B cell (primary cell): Measurements from ENCODE around the gene SETD1A. TPM values are rescaled to one million over a fixed set of nuclear protein-coding genes. Genes with fewer than 3 reads are reported as not detected.

ENCODE experiments used
- ATAC-seq: fragments of 200-7000 bp; cut with Tn5 transposase; one replicate; pipeline ENCODE4 v1.10.0; 2021; ENCODE audit warnings: low read depth, mild to moderate bottlenecking, moderate number of reproducible peaks, moderate library complexity
- CTCF ChIA-PET: fragments of 350-600 bp; sonication (Branson Sonifier 250); formaldehyde crosslinking; loops from one replicate; lab custom pipeline; 2021; ENCODE audit warnings: antibody characterized with exemption, inconsistent platforms; lab: Charles Lee
- POLR2A ChIA-PET: fragments of 350-600 bp; sonication (Branson Sonifier 250); formaldehyde crosslinking; loops from one replicate; lab custom pipeline; 2021; ENCODE audit warnings: antibody characterized with exemption; lab: Charles Lee
- DNase-seq: peaks from one replicate; pipeline ENCODE4 v3.0.0; 2013
- H2AFZ ChIP-seq: 2 replicates; pipeline ENCODE4 v1.6.1; 2012; ENCODE audit warnings: mild to moderate bottlenecking, low read depth, low read length; ENCODE audit not compliant: insufficient read depth, poor library complexity, severe bottlenecking
- H3K27ac ChIP-seq, 2 donors: 1 replicate in 1 of 2; 2 replicates in 1 of 2; pipeline ENCODE4 v1.5.1; 2012 to 2013; ENCODE audit warnings: low read length in 2 of 2, mild to moderate bottlenecking in 2 of 2, moderate library complexity in 1 of 2
- H3K27me3 ChIP-seq, 4 experiments: fragments of 200-600 bp in 1 of 4; sonication (generic) in 1 of 4; replicated peaks in 1 of 4; 1 replicate in 2 of 4; 2 replicates in 2 of 4; pipeline versions ENCODE4 v1.6.1 to v1.7.0; 2013 to 2016; ENCODE audit warnings: low read length in 3 of 4, mild to moderate bottlenecking in 2 of 4, mixed read lengths in 1 of 4, moderate library complexity in 1 of 4; ENCODE audit not compliant: insufficient read depth in 4 of 4, control insufficient read depth in 3 of 4; ENCODE audit errors: control extremely low read depth in 1 of 4
- H3K36me3 ChIP-seq, 2 experiments: replicated peaks in 1 of 2; 1 replicate in 1 of 2; 2 replicates in 1 of 2; pipeline versions ENCODE4 v1.6.1 to v1.7.1; 2013; ENCODE audit warnings: low read length in 1 of 2; ENCODE audit not compliant: insufficient read depth in 2 of 2, control insufficient read depth in 1 of 2; ENCODE audit errors: control extremely low read depth in 1 of 2, extremely low read depth in 1 of 2
- H3K4me1 ChIP-seq, 2 donors: fragments of 200-600 bp in 1 of 2; sonication (generic) in 1 of 2; 1 replicate in 1 of 2; 2 replicates in 1 of 2; pipeline versions ENCODE4 v1.5.1 to v1.6.1; 2013 to 2017; ENCODE audit warnings: low read length in 2 of 2; ENCODE audit not compliant: control insufficient read depth in 2 of 2, insufficient read depth in 2 of 2
- H3K4me2 ChIP-seq: replicated peaks from 2 replicates; pipeline ENCODE3; 2012; ENCODE audit warnings: mild to moderate bottlenecking, low read depth, low read length; ENCODE audit not compliant: poor library complexity, severe bottlenecking
- H3K4me3 ChIP-seq, 5 experiments: fragments of 200-600 bp in 1 of 5; sonication (generic) in 1 of 5; 1 replicate in 3 of 5; 2 replicates in 2 of 5; pipeline versions ENCODE4 v1.5.1 to v1.7.0; 2011 to 2016; ENCODE audit warnings: low read length in 4 of 5, mild to moderate bottlenecking in 4 of 5, low read depth in 2 of 5, control low read depth in 1 of 5, moderate library complexity in 1 of 5; ENCODE audit not compliant: insufficient read depth in 1 of 5; ENCODE audit errors: control extremely low read depth in 1 of 5, extremely low read depth in 1 of 5
- H3K79me2 ChIP-seq: fragments of 200-600 bp; sonication (generic); one replicate; pipeline ENCODE4 v1.6.0; 2016; ENCODE audit warnings: low read length; ENCODE audit not compliant: control insufficient read depth, insufficient read depth
- H3K9ac ChIP-seq: fragments of 200-600 bp; sonication (generic); 2 replicates; pipeline ENCODE4 v1.6.1; 2017; ENCODE audit warnings: mild to moderate bottlenecking, low read length, moderate library complexity
- H3K9me3 ChIP-seq, 3 donors: one replicate each; pipeline versions ENCODE4 v1.6.1 to v1.7.1; 2013; ENCODE audit warnings: low read length in 2 of 3; ENCODE audit not compliant: control insufficient read depth in 2 of 3, insufficient read depth in 1 of 3; ENCODE audit errors: control extremely low read depth in 1 of 3
- H4K20me1 ChIP-seq: 2 replicates; pipeline ENCODE4 v1.6.0; 2012; ENCODE audit warnings: mild to moderate bottlenecking, low read length; ENCODE audit not compliant: insufficient read depth, control insufficient read depth, poor library complexity, severe bottlenecking
- H3K27ac Mint-ChIP-seq: one replicate; pipeline ENCODE4 v1.8.0; 2021; ENCODE audit warnings: mixed read lengths
- H3K27me3 Mint-ChIP-seq: one replicate; pipeline ENCODE4 v1.8.0; 2021; ENCODE audit warnings: mixed read lengths
- H3K4me1 Mint-ChIP-seq: one replicate; pipeline ENCODE4 v1.8.0; 2021; ENCODE audit warnings: mixed read lengths
- H3K4me3 Mint-ChIP-seq: one replicate; pipeline ENCODE4 v1.8.0; 2021; ENCODE audit warnings: mixed read lengths
- H3K9me3 Mint-ChIP-seq: one replicate; pipeline ENCODE4 v1.8.0; 2022; ENCODE audit warnings: mixed read lengths; ENCODE audit not compliant: insufficient read depth
- CTCF ChIP-seq: fragments of 200-600 bp; IDR thresholded peaks from one replicate; pipeline ENCODE4 v1.8.0; 2022; ENCODE audit warnings: antibody characterized with exemption, mild to moderate bottlenecking
- EZH2 ChIP-seq: IDR thresholded peaks from 2 replicates; pipeline ENCODE4 v1.6.1; 2012; ENCODE audit warnings: borderline replicate concordance, low read depth, mild to moderate bottlenecking, moderate library complexity, low read length; ENCODE audit not compliant: insufficient read depth, poor library complexity, severe bottlenecking
- WGBS: methylation state at CpG from one replicate; pipeline ENCODE4 v1.1.5; 2013; ENCODE audit warnings: missing lambda C conversion rate; ENCODE audit not compliant: insufficient coverage; 5-methylcytosine and 5-hydroxymethylcytosine counted together
- intact Hi-C: fragments of 100-400 bp; cut with micrococcal nuclease; formaldehyde crosslinking; loops from one replicate; pipeline ENCODE4 v1.10.0; 2022
- polyA plus RNA-seq: library from polyadenylated mRNA; depleted of rRNA; stranded (reverse); fragments of >200 nt; gene quantifications from 2 replicates; pipeline ENCODE4 v1.2.3, GENCODE V29; 2012
- total RNA-seq, 2 donors: library from RNA; stranded (reverse); fragments of 120-200 nt in 1 of 2; gene quantifications; 1 replicate in 1 of 2; 2 replicates in 1 of 2; pipeline versions ENCODE4 v1.2.3 to v1.2.4, GENCODE V29; 2013 to 2022

The SETD1A gene
- total and polyA plus RNA-seq, 2 donors (not counting 1 experiment from before 2014, with no cell fraction given): 11.5 to 39.5 TPM

DNA sequence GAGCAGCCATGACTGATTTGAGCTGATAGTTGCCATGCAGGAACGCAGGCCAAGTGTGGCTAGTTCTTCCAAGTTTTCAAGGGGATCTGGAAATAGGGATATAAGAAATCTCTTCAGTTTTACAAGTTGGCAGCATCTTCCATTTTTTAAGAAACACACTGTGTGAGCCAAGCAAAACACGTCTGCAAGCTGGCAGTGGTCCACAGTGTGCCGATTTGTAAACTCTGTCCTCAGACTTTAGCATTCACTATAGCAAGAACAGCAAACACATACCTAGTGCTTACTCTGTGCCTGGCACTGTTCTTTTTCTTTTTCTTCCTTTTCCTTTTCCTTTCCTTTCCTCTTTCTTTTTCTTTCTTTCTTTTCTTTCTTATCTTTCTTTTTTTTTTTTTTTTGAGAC, 5.8 kb upstream of the SETD1A start:
- Mint-ChIP-seq H3K4me3 (no peak overlapping the region), H3K27me3 (no peaks in the 10 kb centered on the region), H3K9me3 (no peaks in the 10 kb centered on the region), H3K4me1 (peaks cover 32% of the 10 kb centered on the region), H3K27ac (no peak overlapping the region)
- Histone ChIP-seq H3K9me3 (peaks cover 0 to 4% (median 0%) of the 10 kb centered on the region in 3 donors), H3K4me3 (no peak overlapping the region), H2AFZ (no peak overlapping the region), H3K9ac (no peak overlapping the region), H3K4me1 (peaks cover 17 to 41% of the 10 kb centered on the region in 2 donors), H3K4me2 (no peak overlapping the region), H3K36me3 (peaks cover 0 to 6% of the 10 kb centered on the region in 2 experiments), H3K79me2 (peaks cover 38% of the 10 kb centered on the region), H3K27ac (no peak overlapping the region), H4K20me1 (peaks cover 38% of the 10 kb centered on the region), H3K27me3 (no peaks in the 10 kb centered on the region)
- ChIA-PET CTCF (interaction anchor here (0.6 to 0.7 kb wide), 2 partner anchors 10 to 222 kb away, joined by 3 read pairs; no protein-coding TSS in a partner anchor), POLR2A (no interaction called here)
- ATAC-seq: no peak
- 100% methylated on average over 2 of the region's 3 CpGs for WGBS
- DNase-seq: no peak
- intact Hi-C loops: no loop called here
- TF ChIP-seq CTCF (no peak), EZH2 (no peak)

DNA sequence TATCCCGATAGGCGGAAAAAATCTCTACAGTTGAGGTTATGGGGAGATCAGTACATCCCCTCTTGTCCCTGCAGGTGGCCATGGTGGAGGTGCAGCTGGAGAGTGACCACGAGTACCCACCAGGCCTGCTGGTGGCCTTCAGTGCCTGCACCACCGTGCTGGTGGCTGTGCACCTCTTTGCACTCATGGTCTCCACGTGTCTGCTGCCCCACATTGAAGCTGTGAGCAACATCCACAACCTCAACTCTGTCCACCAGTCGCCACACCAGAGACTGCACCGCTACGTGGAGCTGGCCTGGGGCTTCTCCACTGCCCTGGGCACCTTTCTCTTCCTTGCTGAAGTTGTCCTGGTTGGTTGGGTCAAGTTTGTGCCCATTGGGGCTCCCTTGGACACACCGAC, 4.4 kb upstream of the SETD1A start:
- no peaks in the 10 kb centered on the region for H3K27me3 Mint-ChIP-seq
- intact Hi-C loops: no loop called here
- no peak for TF ChIP-seq CTCF
- TF ChIP-seq EZH2: no peak
- DNase-seq (no peak), ATAC-seq (no peak)
- Histone ChIP-seq H3K9ac (no peak overlapping the region), H2AFZ (no peak overlapping the region), H3K4me2 (no peak overlapping the region), H3K9me3 (peaks cover 0 to 4% (median 0%) of the 10 kb centered on the region in 3 donors), H3K4me1 (peaks cover 19 to 42% of the 10 kb centered on the region in 2 donors), H3K27me3 (no peaks in the 10 kb centered on the region), H3K27ac (no peak overlapping the region), H3K79me2 (peaks cover 43% of the 10 kb centered on the region), H3K4me3 (no peak overlapping the region), H4K20me1 (peaks cover 38% of the 10 kb centered on the region), H3K36me3 (peaks cover 0 to 4% of the 10 kb centered on the region in 2 experiments)
- H3K4me1 Mint-ChIP-seq: peaks cover 37% of the 10 kb centered on the region
- ChIA-PET CTCF (interaction anchor here (1.0 to 4.4 kb wide), 5 partner anchors 11 to 490 kb away, joined by 3 to 42 read pairs (median 4); partner anchors contain the start of genes HSD3B7 and ZNF843), POLR2A (no interaction called here)
- H3K27ac Mint-ChIP-seq: no peak overlapping the region
- 93% methylated on average over 8 of the region's 9 CpGs for WGBS
- H3K9me3 Mint-ChIP-seq: no peaks in the 10 kb centered on the region
- H3K4me3 Mint-ChIP-seq: no peak overlapping the region
